ENCODE data around the gene FBXO8. TPM values are rescaled to one million over a fixed set of nuclear protein-coding genes. Genes with fewer than 3 reads are reported as not detected.

Gene FBXO8
- total and polyA plus RNA-seq, 2 of the 4 experiments (the other 2 are of a cell fraction) = 11.3 to 25.6 TPM

DNA sequence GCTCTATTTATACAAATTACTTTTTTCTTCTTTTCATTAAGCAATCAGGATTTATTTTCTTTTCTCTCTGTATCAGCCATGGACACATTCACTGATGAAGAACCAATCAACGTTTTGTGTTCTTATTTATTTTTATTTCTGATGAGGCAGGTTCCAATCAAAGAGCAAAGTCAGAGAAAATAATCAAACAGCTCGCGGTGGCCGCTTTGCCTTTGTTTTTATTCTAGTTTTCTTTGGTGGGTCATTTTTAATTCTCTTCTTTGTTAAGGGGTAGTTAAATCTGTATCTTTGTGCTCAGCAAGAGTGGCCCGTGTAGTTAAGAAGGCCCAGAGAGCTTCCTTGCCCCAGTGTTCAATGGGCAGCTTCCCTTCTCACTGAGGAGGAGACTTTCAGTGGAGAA is 71.4 kb downstream of the FBXO8 start:
- Histone ChIP-seq H2BK120ac (ENCODE audit: low read depth, low read length) (no peak overlapping the region), H2AK5ac (ENCODE audit: low read depth, low read length) (no peak overlapping the region), H3K56ac (ENCODE audit: extremely low read depth, insufficient read depth, low read length) (no peak overlapping the region), H3K27ac (ENCODE audit: insufficient read depth, low read length) (no peak overlapping the region), H3K36me3 (ENCODE audit: control insufficient read depth, insufficient read depth, low read length) (no peaks in the 10 kb centered on the region), H4K91ac (ENCODE audit: insufficient read depth, low read depth, low read length) (no peak overlapping the region), H4K20me1 (ENCODE audit: insufficient read depth, low read length) (no peaks in the 10 kb centered on the region), H3K9ac (ENCODE audit: low read depth, low read length) (no peak overlapping the region), H3K9me1 (ENCODE audit: insufficient read depth, low read length) (no peaks in the 10 kb centered on the region), H2AK9ac (replicated peaks; ENCODE audit: low read depth, low read length, poor library complexity) (no peak overlapping the region), H3K4me3 (ENCODE audit: insufficient read depth, low read depth, low read length) (no peak overlapping the region), H3K4ac (ENCODE audit: low read depth, low read length) (no peak overlapping the region), H3K27me3 (ENCODE audit: control insufficient read depth, insufficient read depth, low read length) (peaks cover 48% of the 10 kb centered on the region), H3K79me1 (ENCODE audit: low read depth in 1 of 2, low read length in 2 of 2) (no peaks in the 10 kb centered on the region), H2BK15ac (ENCODE audit: low read depth, low read length) (no peak overlapping the region), H2BK20ac (ENCODE audit: low read depth, low read length) (no peak overlapping the region), H4K5ac (ENCODE audit: low read depth, low read length) (no peak overlapping the region), H2AFZ (replicated peaks; ENCODE audit: low read length, poor library complexity) (no peak overlapping the region), H2BK5ac (ENCODE audit: low read depth, low read length, poor library complexity, severe bottlenecking) (no peak overlapping the region), H3K14ac (replicated peaks; ENCODE audit: low read depth, low read length) (no peak overlapping the region), H3K4me1 (ENCODE audit: control insufficient read depth, insufficient read depth, low read length) (no peaks in the 10 kb centered on the region; the same call in 1 of the 2 replicates), H3K9me3 (ENCODE audit: control insufficient read depth, insufficient read depth, low read length) (peaks cover 6% of the 10 kb centered on the region; the same call in 1 of the 2 replicates), H3K4me2 (ENCODE audit: low read depth, low read length) (no peak overlapping the region), H3K18ac (ENCODE audit: low read depth, low read length) (no peak overlapping the region), H4K8ac (ENCODE audit: low read depth in 2 of 2, low read length in 2 of 2) (no peak overlapping the region), H3K23ac (ENCODE audit: low read depth, low read length) (no peak overlapping the region)
- in situ Hi-C loops (cut with MboI; ENCODE audit: low sequenced_read_pairs) (no loop called here), intact Hi-C loops (cut with micrococcal nuclease) (no loop called here), dilution Hi-C loops (cut with HindIII; ENCODE audit: low sequenced_read_pairs, unreplicated experiment) (no loop called here)
- no TSS peak for BruUV-seq (replicated peaks)
- no CpG with 5 or more reads among the region's 5 CpGs for WGBS, 2 experiments (ENCODE audit: extremely low coverage in 2 of 2, insufficient read length in 1 of 2)
- TF ChIP-seq RFX5 (IDR thresholded peaks at IDR 0.05; ENCODE audit: low read depth, low read length) (no peak), NFE2L2 (IDR thresholded peaks at IDR 0.05; ENCODE audit: low read depth, low read length) (no peak), SMC3 (IDR thresholded peaks at IDR 0.05; ENCODE audit: low read depth, low read length) (no peak), POLR2A (IDR thresholded peaks at IDR 0.05; ENCODE audit: low read depth, low read length) (no peak), RAD21 (IDR thresholded peaks at IDR 0.05; ENCODE audit: low read length) (no peak), MXI1 (IDR thresholded peaks at IDR 0.05; ENCODE audit: borderline replicate concordance, low read depth, low read length) (no peak), MAFK (IDR thresholded peaks at IDR 0.05; ENCODE audit: low read depth, low read length) (no peak)
- ChIA-PET CTCF (interaction anchor here (0.6 kb wide), 1 partner anchor 98 kb away, joined by 3 read pairs; no protein-coding TSS in a partner anchor), POLR2A (ENCODE audit: unreplicated experiment) (no interaction called here)
- DNase-seq = no peak
- ATAC-seq (ENCODE audit: low read depth) = no peak
